Superior temporal gyrus (tissue), 1 donor: ENCODE results near the gene BAZ2A.
A peak's percentile ranks its signal among the peaks of the same experiment; 100 is the strongest.
"Not testable (repeated sequence)": the region's sequence is repeated elsewhere in the genome, so short reads cannot be mapped to it uniquely, and the experiment has no call there.

ENCODE experiments used
- DNase-seq: peaks from one replicate; pipeline ENCODE4 v3.0.0-alpha.2; 2016; ENCODE audit errors: extremely low spot score

Gene BAZ2A

DNA sequence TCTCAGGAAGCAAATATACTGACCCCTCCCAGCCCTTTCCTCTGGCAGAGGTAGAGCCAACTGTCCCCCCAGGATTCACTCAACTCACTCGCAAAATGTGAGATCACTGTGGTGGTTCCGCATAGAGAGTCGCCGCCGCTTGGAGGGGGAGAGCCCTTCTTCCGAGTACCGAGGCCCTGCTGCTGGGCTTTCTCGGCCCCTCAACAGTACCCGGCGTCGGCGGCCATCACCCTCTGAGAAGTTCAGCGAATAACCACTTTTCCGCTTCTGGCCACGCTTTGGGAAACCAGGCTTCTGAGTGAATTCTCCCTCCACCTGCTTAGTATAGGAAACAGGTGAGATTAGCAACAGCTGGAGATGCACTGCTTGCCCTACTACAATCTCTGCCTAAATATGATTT, 31.1 kb downstream of the BAZ2A start:
- no peak for DNase-seq

DNA sequence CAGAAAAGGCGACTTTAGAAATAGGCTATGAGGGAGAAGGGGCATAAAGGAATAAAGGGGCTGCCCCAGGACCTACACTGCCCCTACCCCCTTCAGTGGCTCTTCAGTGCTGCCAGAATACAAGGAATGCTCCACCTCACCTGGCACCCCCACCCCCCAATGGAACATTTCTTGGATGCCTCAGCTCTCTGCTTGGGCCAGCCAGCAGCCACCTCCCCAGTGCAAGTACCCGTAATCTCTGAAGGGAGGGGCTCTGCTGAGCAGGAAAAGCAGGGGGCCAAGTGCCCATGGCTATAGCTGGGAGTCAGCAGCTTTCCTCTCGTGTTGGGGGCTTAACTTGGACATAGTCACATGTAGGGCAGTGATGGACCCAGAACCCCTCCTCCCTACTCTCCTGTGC, 33.3 kb downstream of the BAZ2A start:
- no peak for DNase-seq

DNA sequence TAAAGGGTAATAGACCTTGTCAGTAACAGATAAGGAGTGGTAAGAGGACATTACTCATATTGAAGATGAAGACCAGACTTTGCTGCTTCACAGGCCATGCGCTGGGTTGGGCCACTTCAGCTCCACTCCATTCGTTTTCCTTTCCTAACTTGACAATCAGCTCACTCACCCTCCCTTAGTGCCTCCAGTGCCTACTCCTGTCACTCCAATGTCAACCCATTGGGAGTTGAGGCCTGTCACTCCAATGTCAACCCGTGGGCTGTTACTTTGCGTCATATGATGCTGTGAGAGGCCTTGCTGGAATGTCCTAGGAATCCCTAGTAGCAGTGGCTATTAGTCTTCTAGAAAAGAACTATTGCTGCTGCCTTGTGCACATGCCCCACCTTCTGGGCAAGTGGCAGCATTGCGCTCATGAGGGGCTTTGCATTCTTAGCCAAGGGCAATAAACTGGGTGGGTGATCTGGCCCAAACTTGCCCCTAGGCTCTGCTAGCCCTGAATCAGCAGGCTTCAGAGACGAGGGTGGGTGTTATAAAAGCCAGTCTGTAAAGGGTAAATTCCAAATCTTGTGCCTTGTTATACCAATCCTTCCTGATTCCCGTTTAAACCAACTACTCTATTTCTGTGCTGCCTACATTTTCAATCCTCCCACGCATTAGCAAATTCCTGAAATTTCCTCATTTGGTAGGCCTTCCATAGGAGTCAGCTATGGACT, 36.1 kb downstream of the BAZ2A start:
- DNase-seq = peak; percentile 72

DNA sequence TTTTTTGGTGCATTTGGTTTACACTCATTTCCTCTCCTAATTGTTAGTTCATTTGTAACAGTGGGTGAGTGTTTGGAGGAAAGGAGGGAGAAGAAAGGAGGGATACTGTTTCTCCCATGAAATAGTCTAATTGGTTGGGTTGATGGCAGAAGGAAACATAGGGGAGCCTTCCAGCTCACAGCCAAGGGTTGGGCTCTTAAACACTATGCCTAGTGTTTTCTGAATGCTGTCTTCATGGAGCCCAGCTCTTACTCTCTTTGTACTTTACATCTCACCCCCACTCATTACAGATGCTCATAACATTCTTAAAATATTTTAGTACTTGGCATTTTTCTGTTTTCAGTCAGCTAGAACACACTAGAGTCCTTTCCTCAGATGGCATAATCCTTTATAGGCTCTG, 38.2 kb downstream of the BAZ2A start:
- peak; percentile 28 for DNase-seq

DNA sequence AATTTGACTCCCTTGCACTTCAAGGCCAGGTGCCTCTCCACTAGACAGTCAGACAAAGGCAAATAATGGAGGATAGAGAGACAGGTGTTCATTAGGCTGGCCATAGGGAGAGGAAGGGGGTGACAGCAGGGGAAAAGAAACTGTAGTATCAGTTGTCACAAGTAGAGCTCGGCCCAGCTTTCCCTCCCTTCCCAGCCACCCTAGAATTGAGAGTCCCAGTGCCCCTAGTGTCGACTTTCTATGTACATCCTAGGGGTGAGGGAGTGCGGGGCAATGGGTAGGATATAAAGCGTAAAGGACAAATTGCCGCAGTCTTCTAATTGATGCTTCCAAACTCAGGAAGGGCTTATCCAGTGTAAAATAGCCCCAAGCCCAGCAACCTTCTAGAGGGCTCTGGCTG, 39.0 kb downstream of the BAZ2A start:
- DNase-seq = no peak

DNA sequence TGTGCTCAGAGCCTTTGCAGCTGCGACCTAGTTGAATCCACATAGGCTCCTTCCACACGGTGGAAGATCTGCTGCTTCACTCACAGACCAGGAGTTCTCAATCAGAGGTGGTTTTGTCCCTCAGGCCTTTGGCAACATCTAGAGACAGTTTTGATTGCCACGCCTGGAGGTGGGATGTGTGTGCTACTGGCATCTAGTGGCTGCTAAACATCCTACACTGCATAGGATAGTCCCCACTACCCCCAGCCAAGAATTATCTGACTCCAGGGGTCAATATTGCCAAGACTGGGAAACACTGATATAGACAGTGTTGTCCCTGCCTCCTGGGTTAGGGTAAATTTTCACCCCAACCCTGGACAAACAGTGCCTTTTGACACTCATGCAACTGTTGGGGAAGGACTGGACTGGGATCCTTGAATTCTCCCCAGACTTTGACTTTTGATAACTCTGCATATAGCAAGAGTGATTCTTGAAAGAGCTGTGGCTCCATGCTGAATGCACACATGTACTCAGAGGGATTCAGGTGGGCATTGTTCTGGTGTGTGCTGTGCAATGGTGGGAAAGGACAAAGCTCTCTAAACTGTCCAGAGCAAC, 39.8 kb downstream of the BAZ2A start:
- DNase-seq = no peak

DNA sequence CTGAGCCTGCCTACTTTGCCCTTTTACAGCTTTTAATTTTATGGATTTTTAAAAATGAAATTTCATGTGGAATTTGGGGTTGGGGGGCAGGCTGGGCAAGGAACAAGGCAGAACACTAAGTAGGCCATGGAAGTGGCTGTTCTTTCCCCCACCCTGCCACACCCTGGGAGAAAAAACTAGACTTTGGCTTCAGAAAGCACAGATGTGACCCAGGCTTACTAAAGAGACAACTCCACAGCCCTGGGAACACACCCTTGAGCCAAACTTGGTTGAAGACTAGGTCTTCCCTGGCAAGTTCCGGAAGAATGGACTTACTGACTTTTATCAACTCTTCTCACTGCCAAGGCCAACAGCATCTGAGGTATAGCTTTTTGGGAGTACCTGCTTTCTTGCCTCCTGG, 40.3 kb downstream of the BAZ2A start:
- DNase-seq = no peak

DNA sequence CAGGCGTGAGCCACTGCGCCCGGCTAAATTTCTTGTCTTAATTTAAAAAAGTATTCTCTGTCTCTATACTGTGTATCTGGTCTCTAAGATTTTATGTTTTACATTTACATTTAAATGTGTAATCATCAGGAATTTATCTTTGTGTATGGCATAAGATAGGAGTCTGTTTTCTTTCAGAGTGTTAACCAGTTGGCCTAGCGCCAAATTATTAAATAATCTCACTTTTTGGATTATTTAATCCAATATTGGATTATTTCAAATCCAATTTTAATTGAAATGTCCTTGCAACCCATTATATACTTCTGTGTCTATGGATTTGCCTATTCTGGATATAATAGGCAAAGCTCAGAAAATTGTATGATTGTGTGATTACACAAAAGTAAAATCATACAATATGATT, 45.0 kb downstream of the BAZ2A start:
- DNase-seq = no peak

DNA sequence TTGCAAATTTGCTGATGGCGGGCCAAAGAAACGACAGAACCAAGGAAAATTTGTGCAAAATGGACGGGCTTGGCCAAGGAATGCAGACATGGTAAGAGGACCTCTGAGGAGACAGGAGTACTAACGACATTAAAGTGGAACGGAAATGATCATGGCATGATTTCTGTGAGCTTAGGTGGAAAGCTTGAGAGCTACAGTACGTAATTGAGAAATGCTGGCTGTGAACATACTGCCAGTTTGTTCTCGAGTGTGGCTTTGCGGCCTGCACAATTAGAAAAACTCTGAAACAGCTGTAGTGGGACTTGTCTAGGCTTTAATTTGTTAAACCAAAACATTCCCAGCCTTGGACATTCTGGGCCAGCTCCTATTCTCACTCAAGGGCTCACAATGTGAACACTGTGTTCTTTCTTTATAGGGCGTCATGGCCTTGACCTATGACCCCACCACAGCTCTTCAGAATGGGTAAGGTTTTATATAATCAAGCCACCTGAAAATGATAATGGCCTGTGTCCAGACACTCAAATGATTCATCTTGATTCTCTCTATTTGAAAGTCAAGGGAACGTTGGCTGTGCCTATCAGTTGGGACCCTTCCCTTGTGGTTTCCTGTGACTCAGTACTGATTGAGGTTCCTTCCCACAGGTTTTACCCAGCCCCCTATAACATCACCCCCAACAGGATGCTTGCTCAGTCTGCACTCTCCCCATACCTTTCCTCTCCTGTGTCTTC, 48.5 kb downstream of the BAZ2A start:
- no peak for DNase-seq

DNA sequence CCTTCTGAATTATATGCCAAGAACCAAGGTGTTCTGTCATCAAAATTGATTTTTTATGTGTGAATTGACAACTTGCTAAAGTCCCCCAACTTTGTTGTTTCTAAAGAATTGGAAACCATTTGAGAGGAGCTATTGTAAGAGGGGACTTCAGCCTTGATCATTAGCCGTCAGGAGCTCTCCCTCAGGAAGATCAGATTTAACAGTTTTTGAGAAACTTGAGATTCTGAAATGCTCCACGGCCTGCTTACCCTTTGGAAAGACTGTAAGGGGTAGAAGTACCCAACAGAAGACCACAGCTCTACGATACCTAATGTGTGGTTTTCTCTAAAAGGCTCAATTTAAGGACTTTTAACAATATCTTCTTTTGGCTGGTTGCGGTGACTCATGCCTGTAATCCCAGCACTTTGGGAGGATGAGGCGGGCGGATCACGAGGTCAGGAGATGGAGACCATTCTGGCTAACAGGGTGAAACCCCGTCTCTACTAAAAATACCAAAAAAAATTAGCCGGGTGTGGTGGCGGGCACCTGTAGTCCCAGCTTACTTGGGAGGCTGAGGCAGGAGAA, 51.1 kb downstream of the BAZ2A start:
- no peak for DNase-seq

DNA sequence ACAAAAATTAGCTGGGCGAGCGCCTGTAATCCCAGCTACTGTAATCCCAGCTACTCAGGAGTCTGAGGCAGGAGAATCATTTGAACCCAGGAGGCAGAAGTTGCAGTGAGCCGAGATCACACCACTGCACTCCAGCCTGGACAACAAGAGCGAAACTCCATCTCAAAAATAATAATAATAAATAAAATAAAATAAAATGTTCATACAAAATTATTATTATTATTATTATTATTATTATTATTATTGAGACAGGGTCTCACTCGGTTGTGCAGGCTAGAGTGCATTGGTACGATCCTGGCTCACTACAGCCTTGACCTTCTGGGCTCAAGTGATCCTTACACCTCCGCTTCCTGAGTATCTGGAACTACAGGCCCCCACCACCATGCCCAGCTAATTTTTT, 52.9 kb downstream of the BAZ2A start:
- not testable (repeated sequence) for DNase-seq

DNA sequence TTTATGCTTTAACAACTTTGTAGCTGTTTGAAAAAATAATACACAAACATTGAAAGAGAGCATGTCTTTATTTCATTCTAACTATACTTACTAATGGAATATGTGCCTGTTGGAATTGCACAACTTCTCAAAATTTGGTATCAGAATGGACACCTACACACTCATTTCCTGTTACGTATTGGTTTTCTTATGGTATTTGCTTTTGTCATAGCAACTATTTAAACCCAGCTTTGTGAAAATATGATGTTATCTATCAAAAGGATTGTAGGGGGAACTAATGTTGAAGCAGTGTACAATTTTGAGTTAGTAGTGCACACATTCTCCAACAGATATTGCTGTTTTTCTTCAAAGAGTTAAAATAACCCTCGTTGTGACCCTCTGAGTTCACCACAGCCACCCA, 55.9 kb downstream of the BAZ2A start:
- no peak for DNase-seq

DNA sequence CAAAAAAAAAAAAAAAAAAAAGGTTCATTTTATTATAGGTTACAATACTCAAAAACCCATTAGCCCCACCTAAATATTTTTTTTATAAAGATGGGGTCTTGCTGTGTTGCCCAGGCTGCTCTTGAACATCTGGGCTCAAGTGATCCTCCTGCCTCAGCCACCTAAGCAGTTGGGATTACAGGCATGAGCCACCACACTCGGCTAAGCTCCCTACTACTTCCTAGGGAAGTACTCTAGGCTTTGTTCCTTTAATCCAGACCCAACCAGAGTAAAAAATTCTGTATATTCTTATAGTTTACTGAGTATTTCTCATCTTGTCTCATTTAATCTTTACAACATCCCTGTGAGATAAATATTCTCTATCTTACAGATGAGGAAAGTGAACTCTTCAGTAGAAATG, 57.8 kb downstream of the BAZ2A start:
- no peak for DNase-seq

DNA sequence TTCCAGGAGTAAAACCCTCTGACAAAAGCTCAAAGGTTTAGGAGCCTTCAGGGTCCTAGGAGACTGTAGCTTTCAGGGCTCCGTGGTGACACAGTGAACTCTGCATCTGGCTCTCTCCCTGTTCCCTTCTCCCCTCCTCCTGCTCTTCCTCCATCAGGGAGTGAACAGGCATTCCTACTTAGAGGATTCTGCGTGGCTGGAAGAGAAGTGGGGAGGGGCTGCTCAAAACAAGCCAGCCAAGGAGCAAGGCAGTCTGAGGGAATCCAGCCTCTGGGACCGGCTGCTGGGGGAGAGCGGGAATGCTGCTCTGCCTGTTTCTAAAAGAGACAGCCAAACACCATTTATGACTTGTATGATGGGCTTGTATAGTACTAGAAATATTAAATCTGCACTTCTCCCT, 59.0 kb downstream of the BAZ2A start:
- DNase-seq = no peak

DNA sequence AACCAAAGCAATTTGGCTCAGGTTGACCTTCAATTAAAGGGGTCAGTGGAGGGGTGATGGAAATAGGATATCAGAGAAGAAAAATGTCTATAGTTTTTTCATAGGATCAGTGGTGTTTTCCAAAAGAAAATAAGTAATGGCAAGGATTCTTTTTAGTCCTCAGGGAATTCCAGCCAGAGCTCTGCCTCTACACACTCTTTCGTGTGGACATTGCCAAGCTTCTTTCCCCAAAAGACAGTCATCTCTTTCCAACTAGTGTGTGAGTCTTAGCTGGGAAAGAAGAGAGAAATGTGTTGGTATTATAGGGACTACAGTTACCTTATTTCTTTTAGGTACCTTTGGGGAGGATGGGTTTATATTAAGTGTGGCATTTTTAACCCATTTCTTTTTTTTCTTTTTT, 62.0 kb downstream of the BAZ2A start:
- DNase-seq = no peak

DNA sequence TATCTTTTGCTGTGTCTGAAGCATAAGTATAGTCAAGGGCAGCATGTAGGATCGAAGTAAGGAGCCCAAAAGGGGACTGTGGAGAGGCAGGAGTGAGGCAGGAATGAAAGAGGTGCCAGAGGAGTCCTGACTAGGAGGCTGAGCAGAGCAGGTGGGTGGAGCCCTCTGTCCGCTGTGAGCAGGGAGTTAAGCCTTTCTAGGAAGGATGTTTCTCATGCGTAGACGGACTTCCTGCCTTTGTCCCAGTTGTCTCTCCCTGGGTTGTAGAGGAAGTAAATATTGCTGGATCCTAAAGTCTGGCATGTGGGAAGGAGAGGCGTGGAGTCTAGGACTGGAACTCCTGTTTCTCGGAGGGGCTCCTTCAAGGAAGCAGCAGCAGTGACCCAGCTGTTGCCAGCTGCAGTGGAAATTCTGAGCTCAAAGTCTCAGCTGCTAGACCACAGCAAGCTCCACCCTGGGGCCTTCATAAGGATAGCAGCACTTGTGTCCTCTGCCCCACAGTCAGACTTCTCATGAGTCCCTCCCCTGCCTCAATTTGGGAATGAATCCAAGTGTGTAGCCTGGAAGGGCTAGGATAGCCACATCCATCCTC, 64.5 kb downstream of the BAZ2A start:
- no peak for DNase-seq

DNA sequence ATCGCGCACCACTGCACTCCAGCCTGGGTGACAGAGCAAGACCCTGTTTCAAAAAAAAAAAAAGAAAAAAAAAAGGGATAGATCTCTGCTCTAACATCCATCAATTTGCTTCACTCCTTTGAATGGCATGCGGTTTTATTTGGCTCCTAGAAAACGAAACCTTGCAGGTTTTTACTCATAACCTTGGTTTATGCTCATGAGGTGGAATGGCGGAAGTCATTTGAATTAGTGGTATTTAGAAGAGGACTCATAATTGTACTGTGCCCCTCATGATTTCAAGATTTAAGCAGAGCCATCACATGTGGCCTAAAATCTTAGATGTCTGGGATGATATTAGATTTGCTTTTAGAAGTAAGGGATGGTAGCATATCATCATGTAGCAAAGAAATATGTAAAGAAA, 79.1 kb downstream of the BAZ2A start:
- no peak for DNase-seq

DNA sequence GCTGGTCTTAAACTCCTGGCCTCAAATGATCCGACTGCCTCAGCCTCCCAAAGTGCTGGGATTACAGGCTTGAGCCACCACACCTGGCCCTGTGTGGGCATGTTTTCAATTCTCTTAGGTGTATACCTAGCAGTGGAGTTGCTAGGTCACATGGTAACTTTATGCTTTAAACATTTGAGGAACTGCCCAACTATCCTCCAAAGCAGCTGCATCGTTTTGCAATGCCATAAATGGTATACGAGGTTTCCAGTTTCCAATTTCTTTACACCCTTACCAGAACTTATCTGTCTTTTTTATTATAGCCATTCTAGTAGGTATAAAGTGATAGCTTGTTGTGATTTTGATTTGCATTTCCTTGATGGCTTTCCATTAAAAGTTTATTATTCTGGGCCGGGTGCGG, 83.4 kb downstream of the BAZ2A start:
- DNase-seq = no peak
